Myocyte (in vitro differentiated cells): ENCODE data around the gene BLCAP. TPM values are rescaled to one million over a fixed set of nuclear protein-coding genes. Genes with fewer than 3 reads are reported as not detected.
"Not testable (repeated sequence)": the region's sequence is repeated elsewhere in the genome, so short reads cannot be mapped to it uniquely, and the experiment has no call there.

Source experiments
- DNase-seq: peaks from one replicate; pipeline ENCODE4 v3.0.0-alpha.2; 2012; ENCODE audit warnings: low read depth
- polyA plus RNA-seq: library from polyadenylated mRNA; unstranded; fragments of >200 nt; gene quantifications from one replicate; pipeline ENCODE4 v1.2.1, GENCODE V29; 2012; ENCODE audit warnings: missing spikeins
- total RNA-seq: library from RNA; depleted of rRNA; stranded (reverse); fragments of >200 nt; gene quantifications from 2 replicates; pipeline ENCODE4 v1.2.3, GENCODE V29; 2014

Gene BLCAP
- 668 and 741 TPM in 2 replicates for total RNA-seq
- polyA plus RNA-seq = 165 TPM

- DNase-seq = peak; percentile 90
Measured at GRCh38 chr20:37527638-37528445, at the start of gene BLCAP. Gene BLCAP (minus strand): TSS chr20:37527876. CDS start chr20:37519174, 8,702 bp downstream.

- DNase-seq = not testable (repeated sequence)
Measured at GRCh38 chr20:37577436-37577835, 49.8 kb upstream of the BLCAP start.

GRCh38 chr20:37576911-37577310 lies 49.2 kb upstream of the BLCAP start:
- DNase-seq = no peak

DNA sequence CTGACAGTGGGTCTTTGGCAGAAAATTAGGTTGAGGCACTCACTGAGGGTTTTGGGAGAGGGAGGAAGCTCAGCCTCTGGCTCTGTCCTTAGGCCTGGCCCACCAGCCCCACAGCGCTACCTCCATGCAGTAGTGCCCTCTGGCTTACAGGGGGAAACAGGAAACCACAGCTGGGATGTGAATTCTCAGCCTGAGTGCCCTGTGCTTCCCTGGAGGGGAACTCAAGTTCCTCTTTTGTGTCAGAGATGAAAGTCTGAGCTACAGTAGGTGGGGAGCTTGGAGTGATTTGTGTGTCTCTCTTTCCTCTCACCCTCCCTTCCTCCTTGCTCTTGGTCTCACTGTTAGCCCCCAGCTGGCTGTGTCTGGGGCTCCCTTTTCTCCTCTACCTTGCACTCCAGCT lies 48.2 kb upstream of the BLCAP start:
- DNase-seq = no peak

DNA sequence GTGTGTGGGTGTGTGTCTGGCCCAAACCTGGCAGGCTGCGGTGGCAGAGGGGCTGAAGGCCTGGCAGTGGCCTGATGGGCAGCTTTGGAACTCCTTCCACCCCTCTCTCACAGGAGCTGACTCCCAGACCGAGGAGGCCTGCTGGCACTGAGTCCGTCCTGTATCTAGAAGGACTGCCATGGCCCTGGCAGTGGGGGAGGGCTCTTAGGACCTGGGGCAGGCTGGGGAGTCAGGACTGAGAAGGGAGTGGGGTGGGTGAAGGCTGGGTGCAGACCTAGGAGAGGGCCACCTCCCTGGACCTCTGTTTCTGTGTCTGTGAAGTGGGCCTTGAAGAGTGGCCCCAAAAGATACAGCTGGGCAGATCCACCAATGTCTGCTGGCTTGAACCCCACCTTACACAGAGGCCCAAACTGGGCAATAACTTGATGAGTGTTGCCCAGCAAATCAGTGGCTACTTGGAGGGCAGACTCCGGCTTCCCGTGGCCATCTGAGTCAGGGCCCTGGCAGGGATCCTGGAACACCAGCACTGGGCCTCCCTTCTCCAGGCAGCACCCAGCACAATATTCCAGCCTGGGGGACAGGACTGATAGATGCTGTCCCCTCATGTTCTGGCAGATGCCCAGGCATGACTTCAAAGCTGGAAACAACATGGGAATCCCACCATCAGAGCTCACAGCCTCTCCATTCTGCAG lies 46.7 kb upstream of the BLCAP start:
- DNase-seq = no peak

GRCh38 chr20:37573626-37574198 lies 46.0 kb upstream of the BLCAP start:
- DNase-seq = no peak

DNA sequence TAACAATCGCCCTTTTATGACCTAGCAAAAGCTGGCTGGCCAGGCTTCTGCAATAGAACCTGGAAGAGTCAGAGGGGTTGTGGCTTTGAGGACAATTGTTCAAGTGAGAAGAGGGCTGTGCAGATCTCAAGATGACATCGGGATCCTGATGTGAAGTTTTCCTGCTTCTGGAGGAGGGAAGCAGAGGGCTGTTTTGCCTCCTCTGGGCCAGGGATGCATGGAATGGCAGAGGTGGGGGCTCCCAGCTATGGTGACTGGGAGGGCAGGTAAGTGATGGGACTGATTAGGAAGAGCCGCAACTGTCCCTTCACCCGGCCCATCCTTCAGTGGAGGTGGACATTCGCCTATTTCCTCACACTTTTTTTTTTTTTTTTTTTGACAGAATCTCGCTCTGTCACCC lies 43.4 kb upstream of the BLCAP start:
- DNase-seq = no peak

DNA sequence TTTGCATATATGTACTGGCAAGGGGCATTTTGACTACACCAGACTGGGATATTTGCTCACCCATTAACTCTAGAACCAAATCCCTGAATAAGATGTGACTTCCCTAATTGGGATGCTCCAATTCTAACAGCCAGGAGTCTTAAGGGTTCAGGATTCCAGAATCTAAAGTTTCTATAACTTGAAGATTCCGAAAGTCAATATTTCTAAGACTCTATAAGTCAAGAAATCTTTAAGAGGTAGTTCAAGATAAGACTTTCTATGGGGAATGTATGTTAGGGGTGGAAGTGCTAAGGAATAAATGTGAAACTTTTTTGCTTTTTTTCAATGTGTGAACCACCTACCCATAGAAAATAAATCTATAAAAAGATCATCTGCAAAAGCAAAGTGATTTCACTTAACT lies 42.7 kb upstream of the BLCAP start:
- DNase-seq = no peak

- DNase-seq = peak; percentile 94
Measured at GRCh38 chr20:37567671-37568588, 40.3 kb upstream of the BLCAP start.

DNA sequence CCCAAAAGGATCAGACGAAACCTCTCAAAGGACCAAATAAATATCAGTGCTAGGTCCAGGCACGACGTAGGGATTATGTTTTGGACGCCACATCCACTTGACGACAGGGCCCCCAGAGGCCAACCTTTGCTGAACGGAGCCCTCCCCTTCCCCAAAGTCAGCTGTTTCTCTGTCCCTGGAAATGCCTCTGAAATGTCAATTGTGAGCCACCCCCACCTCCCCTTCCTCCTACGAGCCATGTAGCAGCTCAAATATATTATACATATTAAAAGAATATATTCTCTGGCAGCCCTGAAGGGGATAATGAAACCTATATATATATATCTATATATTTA lies 39.6 kb upstream of the BLCAP start:
- peak; percentile 65 for DNase-seq

DNA sequence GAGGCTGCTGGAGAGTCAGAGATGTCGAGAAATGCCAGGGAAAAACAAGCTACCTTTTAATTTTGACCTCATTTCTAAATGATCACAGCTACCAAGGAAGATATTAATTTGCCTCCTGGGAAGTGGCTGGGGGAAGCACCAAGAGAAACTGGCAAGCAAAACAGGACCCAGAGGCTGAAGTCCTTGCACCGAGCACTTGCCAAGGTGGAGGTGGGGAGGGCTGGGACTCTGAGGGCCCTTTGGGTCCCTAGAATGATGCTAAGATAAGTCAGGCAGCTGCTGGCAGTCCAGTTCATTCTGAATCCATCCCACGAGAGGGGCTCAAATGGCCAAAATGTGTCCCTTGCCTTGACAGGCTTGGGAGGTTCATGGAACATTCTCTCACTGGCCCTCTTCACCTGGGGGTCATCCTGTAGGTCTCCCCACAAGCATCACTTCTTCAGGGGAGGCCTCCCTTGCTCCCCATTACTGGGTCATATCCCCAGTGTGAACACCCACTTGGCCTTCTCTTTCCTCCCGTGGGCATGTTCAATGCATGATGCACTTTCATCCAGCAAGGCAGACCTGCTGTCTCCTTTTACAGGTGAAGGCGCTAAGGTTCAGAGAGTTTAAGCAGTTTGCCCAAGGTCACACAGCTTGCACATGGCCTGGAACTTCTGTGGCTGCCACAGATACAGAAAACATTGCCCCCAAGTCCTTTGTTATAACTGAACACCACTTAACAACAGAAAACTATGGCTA lies 39.1 kb upstream of the BLCAP start:
- DNase-seq = peak; percentile 40

GRCh38 chr20:37565134-37565811 lies 37.6 kb upstream of the BLCAP start:
- peak; percentile 99 for DNase-seq

GRCh38 chr20:37564388-37565133 lies 36.9 kb upstream of the BLCAP start:
- DNase-seq = peak; percentile 69

DNA sequence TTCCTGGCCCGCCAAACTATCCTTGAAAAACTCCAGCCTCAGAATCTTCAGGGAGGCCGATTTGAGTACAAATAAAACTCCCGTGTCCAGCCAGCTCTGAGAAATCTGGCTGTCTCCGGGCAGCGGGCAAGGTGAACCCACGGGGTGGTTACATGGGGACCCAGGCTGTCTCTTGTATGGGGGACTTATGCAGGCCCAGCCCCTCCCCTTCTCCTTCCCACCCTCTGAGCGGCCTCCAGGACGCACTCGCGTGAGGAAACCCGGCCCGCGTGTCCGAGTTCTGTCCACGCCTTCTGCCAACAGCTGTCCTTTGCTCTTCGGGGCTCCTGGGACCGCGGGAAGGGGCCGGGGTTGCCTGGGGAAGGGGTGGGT lies 36.3 kb upstream of the BLCAP start:
- DNase-seq = no peak

DNA sequence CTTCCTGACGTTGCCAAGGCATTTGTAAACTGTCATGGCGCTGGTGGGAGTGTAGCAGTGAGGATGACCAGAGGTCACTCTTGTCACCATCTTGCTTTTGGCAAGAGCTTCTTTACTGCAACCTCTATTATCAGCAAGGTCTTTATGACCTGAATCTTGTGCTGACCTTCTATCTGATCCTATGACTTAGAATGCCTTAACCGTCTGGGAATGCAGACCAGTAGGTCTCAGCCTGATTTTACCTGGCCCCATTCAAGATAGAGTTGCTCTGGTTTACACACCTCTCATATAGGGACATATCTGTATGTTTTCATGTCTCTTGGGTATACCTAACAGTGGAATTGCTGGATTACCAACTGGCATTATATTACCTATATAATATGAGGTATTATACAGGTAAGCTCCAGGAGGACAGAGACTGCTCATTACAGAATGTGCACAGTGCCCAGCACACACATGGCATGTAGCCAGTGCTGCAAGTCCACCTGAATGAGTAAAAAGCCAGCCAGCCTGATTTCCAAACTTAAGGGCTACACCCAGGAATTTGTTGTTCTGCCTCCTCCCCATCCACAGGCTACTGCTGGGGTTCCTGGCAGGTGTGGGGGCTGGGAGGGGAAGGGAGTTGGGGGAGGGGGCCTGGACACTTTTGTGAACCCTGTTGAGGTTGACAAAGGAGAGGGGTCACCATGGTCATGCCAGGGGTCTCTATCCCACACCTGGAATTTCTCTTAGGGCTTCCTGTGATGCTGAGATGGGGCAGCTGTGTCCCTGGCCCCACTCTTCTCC lies 35.2 kb upstream of the BLCAP start:
- DNase-seq = no peak

- DNase-seq = no peak
Measured at GRCh38 chr20:37560629-37561028, 33.0 kb upstream of the BLCAP start.

DNA sequence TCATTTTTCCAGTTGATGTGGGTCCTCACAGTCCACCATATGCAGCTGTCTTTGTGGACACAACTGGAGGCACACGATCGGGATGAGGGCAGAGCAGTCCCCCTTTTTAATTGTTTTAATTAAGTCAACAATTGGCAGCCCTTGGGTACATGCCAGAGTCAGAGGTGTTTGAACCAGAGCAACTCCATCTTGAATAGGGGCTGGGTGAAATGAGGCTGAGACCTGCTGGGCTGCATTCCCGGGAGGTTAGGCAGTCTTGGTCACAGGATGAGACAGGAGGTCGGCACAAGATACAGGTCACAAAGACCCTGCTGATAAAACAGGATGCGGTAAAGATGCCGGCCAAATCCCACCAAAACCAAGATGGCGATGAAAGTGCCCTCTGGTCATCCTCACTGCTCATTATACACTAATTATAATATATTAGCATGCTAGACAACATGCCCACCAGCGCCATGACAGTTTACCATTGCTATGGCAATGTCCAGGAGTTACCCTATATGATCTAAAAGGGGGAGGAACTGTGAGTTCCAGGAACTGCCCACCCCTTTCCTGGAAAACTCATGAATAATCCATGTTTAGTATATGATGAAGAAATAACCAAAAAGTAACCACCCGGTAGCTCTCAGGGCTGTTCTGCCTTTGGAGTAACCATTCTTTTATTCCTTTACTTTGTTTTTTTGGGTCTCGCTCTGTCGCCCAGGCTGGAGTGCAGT lies 31.8 kb upstream of the BLCAP start:
- no peak for DNase-seq

DNA sequence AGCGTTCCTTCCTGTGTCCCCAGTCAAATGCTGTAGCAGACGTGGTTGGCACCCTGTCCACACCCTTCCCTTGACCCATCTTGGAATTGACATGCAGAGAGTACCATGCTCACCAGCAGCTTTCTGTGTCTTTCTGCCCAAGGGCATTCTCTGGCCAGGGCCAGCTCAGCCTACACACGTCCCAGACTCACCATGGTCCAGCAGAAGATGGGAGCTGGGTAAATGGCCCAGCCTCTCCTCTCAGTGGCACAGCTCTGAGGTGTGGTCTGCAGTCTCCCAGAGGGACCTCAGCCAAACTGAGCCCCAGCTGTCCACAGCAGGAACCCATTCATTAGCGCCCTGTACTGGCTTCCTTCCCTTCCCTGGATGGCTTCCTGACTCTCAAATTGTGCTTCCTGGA lies 31.1 kb upstream of the BLCAP start:
- DNase-seq = no peak
